Activated CD8-positive, alpha-beta memory T cell treated with anti-CD3 and anti-CD28 coated beads, Interleukin-2, amount 50 U/mL, for 24 hours (primary cell): Measurements from ENCODE around the gene ITFG2.
"Not testable (repeated sequence)": the region's sequence is repeated elsewhere in the genome, so short reads cannot be mapped to it uniquely, and the experiment has no call there.

ENCODE experiments used
- DNase-seq: peaks from one replicate; pipeline ENCODE4 v3.0.0-alpha.2; 2020; ENCODE audit errors: extremely low read depth

The ITFG2 gene

DNA sequence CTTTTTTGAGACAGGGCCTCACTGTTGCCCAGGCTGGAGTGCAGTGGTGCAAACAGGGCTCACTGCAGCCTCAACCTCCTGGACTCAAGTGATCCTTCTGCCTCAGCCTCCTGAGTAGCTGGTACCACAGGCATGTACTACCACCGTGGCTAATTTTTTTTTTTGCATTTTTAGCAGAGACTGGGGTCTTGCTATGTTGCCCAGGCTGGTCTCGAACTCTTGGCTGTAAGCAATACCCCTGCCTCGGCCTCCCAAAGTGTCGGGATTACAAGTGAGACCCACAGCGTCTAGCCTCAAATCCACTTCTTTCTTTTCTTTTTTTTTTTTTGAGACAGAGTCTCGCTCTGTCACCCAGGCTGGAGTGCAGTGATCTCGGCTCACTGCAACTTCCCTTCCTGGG, 50.9 kb downstream of the ITFG2 start:
- not testable (repeated sequence) for DNase-seq

DNA sequence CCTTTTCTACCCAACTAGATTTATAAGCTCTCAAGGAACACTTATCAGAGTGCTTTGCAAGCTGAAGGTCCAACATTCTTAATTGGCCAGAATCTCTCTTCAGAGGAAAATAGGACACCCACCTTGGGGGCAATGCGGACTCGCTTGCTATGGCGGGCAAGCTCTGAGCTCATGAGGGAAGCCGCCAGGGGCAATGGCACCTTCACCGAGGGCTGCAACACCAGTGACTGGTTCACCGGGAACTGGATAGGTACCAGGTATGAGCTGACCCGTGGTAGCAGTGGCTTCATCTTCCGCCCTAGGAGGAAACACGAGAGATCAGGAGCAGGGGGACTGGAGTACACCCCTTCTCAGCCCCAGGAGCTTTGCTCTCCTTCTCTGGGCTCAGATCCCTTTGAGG, 51.7 kb downstream of the ITFG2 start:
- no peak for DNase-seq

GRCh38 chr12:2868986-2869632, 56.6 kb downstream of the ITFG2 start:
- not testable (repeated sequence) for DNase-seq
